ENCODE data around the gene NMRK2. TPM values are rescaled to one million over a fixed set of nuclear protein-coding genes. Genes with fewer than 3 reads are reported as not detected.

NMRK2 gene
- total and polyA plus RNA-seq, 2 of the 13 experiments (the other 11 are each of a cell fraction or from before 2014, with no cell fraction given) = not detected

GRCh38 chr19:3944018-3944721, 11.3 kb downstream of the NMRK2 start:
- intact Hi-C loops (cut with micrococcal nuclease; ENCODE audit: unreplicated experiment) = no loop called here
- TF ChIP-seq MTF2 (CRISPR knock-in tag; IDR thresholded peaks at IDR 0.05; ENCODE audit: borderline replicate concordance) = no peak
- no peak for TF ChIP-seq ZNF143 (CRISPR knock-in tag; IDR thresholded peaks at IDR 0.05)
- no peak for TF ChIP-seq ZNF703 (CRISPR knock-in tag; IDR thresholded peaks at IDR 0.05; ENCODE audit: borderline replicate concordance)
- TF ChIP-seq ZBTB21 (CRISPR knock-in tag; IDR thresholded peaks at IDR 0.05) = no peak
- TF ChIP-seq PRDM4 (CRISPR knock-in tag; IDR thresholded peaks at IDR 0.05; ENCODE audit: borderline replicate concordance) = no peak
- TF ChIP-seq KDM4B (CRISPR knock-in tag; IDR thresholded peaks at IDR 0.05) = no peak
- no peak for TF ChIP-seq BHLHE40 (IDR thresholded peaks at IDR 0.05; ENCODE audit: low read length)
- TF ChIP-seq SATB2 (CRISPR knock-in tag; IDR thresholded peaks at IDR 0.05) = no peak
- TF ChIP-seq SKI (IDR thresholded peaks at IDR 0.05; ENCODE audit: partially characterized antibody) = no peak
- TF ChIP-seq TOE1 (CRISPR knock-in tag; IDR thresholded peaks at IDR 0.05) = no peak
- no peak for TF ChIP-seq ZNF17 (CRISPR knock-in tag; IDR thresholded peaks at IDR 0.05)
- no peak for TF ChIP-seq HNRNPUL1 (IDR thresholded peaks at IDR 0.05; ENCODE audit: low read depth, low read length)
- TF ChIP-seq IKZF4 (CRISPR knock-in tag; IDR thresholded peaks at IDR 0.05; ENCODE audit: borderline replicate concordance, low read depth, not compliant biosample characterization) = no peak
- no peak for TF ChIP-seq SMAD1 (CRISPR knock-in tag; IDR thresholded peaks at IDR 0.05; ENCODE audit: borderline replicate concordance, low read depth)
- ATAC-seq (no peak), DNase-seq (ENCODE audit: low spot score) (no peak), FAIRE-seq (no peak)
- no peaks in the 10 kb centered on the region for H4K20me1 ChIP-seq (ENCODE audit: insufficient read depth, low read length)
- no peaks in the 10 kb centered on the region for H3K79me2 ChIP-seq (ENCODE audit: insufficient read depth, low read length)
- no peaks in the 10 kb centered on the region for H3K4me1 ChIP-seq (ENCODE audit: insufficient read depth, low read length)
- in situ Hi-C loops (cut with HindIII; ENCODE audit: extremely low pct_ligation_motif_present, low pct_unique_long_range_greater_than_20kb) = no loop called here
- no peak overlapping the region for H3K4me3 ChIP-seq (replicated peaks in 1 of 3; ENCODE audit: insufficient read depth in 1 of 3, low read depth in 2 of 3, low read length in 3 of 3)
- H3K9ac ChIP-seq (ENCODE audit: insufficient read depth, low read depth, low read length) = no peak overlapping the region
- no peaks in the 10 kb centered on the region for H3K36me3 ChIP-seq (replicated peaks in 1 of 2; ENCODE audit: control insufficient read depth in 1 of 2, insufficient read depth in 2 of 2, low read length in 2 of 2)
- H3K27ac ChIP-seq (ENCODE audit: extremely low read length, insufficient read depth, low read length) = no peak overlapping the region
- H3K4me2 ChIP-seq (ENCODE audit: low read depth, low read length) = no peak overlapping the region
- 0 out of 5 replicates have a peak, but pooled peaks cover 0 to 4% of the 10 kb centered on the region in 2 experiments for H3K27me3 ChIP-seq (ENCODE audit: control insufficient read depth in 1 of 2, insufficient read depth in 2 of 2, low read length in 2 of 2)
- 49% methylated on average over 11 of the region's 11 CpGs for WGBS (ENCODE audit: low lambda C conversion rate)
- H3K9me3 ChIP-seq (ENCODE audit: low read length) = no peaks in the 10 kb centered on the region
- no peak overlapping the region for H2AFZ ChIP-seq (ENCODE audit: low read length)
- ChIA-PET POLR2A (no interaction called here), CTCF (ENCODE audit: low intra/inter-chr PET ratio, low total read pairs) (no interaction called here)
- BruUV-seq (replicated peaks) = no TSS peak
